Right lobe of liver (tissue), 6 donors: ENCODE measurements around the gene KIAA1191. TPM values are rescaled to one million over a fixed set of nuclear protein-coding genes. Genes with fewer than 3 reads are reported as not detected.

Source experiments
- ATAC-seq, 4 donors: fragments of 200-7000 bp; cut with Tn5 transposase; one replicate each; pipeline ENCODE4 v1.9.1; 2020; ENCODE audit warnings: mild to moderate bottlenecking in 4 of 4, moderate library complexity in 4 of 4
- DNase-seq, 3 donors: peaks; one replicate each; pipeline ENCODE4 v3.0.0-alpha.2; 2020
- H3K27ac ChIP-seq, 3 donors: fragments of 200-600 bp; one replicate each; pipeline ENCODE4 v1.8.0; 2022
- H3K27me3 ChIP-seq, 2 donors: fragments of 200-600 bp; one replicate each; pipeline ENCODE4 v1.8.0; 2022
- H3K36me3 ChIP-seq, 4 donors: fragments of 200-600 bp; sonication (generic) in 1 of 4; one replicate each; pipeline versions ENCODE4 v1.5.1 to v1.8.0; 2017 to 2022; ENCODE audit warnings: control low read depth in 1 of 4
- H3K4me1 ChIP-seq, 4 donors: fragments of 200-600 bp; sonication (generic) in 1 of 4; one replicate each; pipeline versions ENCODE4 v1.5.1 to v1.8.0; 2017 to 2022; ENCODE audit warnings: control low read depth in 1 of 4
- H3K4me3 ChIP-seq, 3 donors: fragments of 200-600 bp; one replicate each; pipeline ENCODE4 v1.8.0; 2022
- H3K9me3 ChIP-seq, 4 donors: fragments of 200-600 bp; sonication (generic) in 1 of 4; one replicate each; pipeline versions ENCODE4 v1.5.1 to v1.8.0; 2017 to 2022; ENCODE audit warnings: control low read depth in 1 of 4
- POLR2A ChIP-seq: fragments of 450-650 bp; IDR thresholded peaks from one replicate; pipeline ENCODE4 v1.6.1; 2017; ENCODE audit warnings: antibody characterized with exemption, mild to moderate bottlenecking
- WGBS: methylation state at CpG from one replicate; pipeline ENCODE4 v1.1.6; 2018; ENCODE audit warnings: low coverage, low lambda C conversion rate; ENCODE audit not compliant: insufficient coverage; ENCODE audit errors: missing lambda C conversion rate; 5-methylcytosine and 5-hydroxymethylcytosine counted together
- intact Hi-C, 2 donors: fragments of 100-400 bp; cut with DNase I; formaldehyde crosslinking; loops; one replicate each; pipeline versions ENCODE4 v1.11.2 to v1.14.1; 2022
- total RNA-seq, 6 experiments: library from RNA; depleted of rRNA in 2 of 6; stranded (reverse); fragments of >200 nt in 2 of 6; fragmentation: NEBNext Ultra II Directional in 3 of 6; extraction: Animal tissue kit (Norgen Biotek cat#: 25700) in 3 of 6; gene quantifications; one replicate each; pipeline versions ENCODE4 v1.1.0 to v1.2.4, GENCODE V29; 2016 to 2023
- TF ChIP-seq, protein P1 (sequence below), 4 donors: fragments of 200-600 bp in 3 of 4; fragments of 450-650 bp in 1 of 4; IDR thresholded peaks; one replicate each; pipeline versions ENCODE4 v1.5.1 to v1.8.0; 2016 to 2022; ENCODE audit warnings: antibody characterized with exemption in 4 of 4, mild to moderate bottlenecking in 2 of 4
- donor health status: DM: no; HTN: yes; CAD: no.
- donor health status: DM: no; HTN: no; CAD: no.
- donor health status: DM: no; HTN: no; CAD: no.
- donor health status: DM: no; HTN: yes; CAD: no.
- donor health status: DM: no; HTN: yes; CAD: no.

Gene KIAA1191
- total RNA-seq, 6 experiments from 2014 or later: 49.7 to 65.0 (median 57.6) TPM

DNA sequence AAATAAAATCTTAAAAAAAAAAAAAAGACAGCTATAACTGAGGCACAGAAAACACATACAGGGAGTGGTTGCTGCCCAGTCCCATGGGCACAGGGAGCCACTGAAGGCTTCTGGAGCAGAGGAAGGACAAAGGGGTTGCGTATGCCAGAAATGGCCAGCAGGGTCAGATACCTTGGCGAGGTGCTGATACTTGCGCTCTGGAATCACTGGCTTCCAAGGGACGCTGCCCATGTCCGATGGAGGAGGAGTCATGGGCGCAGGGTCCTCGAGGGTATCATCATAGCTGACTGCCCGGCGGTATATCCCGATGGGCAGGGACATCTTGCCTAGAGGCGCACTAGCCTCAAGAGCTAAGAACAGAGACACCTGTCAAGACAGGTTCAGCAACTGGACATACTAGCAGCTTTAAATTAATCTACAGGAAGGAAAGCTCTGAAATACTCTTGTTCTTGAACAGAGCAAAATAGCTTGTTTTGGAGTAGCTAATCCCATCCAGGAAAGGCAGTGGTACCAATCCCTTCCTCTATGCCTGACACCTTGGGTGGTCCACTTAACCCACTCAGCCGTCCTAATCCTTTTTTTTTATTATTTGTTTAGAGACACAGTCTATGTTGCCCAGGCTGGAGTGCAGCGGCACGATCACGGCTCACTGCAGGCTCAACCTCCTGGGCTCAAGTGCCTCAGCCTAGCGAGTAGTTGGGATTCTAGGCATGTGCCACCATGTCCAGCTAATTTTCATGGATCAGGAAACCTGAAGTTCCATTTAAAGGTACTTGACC, 6.0 kb downstream of the KIAA1191 start:
- TF ChIP-seq POLR2A: no peak
- TF ChIP-seq, protein P1, sequence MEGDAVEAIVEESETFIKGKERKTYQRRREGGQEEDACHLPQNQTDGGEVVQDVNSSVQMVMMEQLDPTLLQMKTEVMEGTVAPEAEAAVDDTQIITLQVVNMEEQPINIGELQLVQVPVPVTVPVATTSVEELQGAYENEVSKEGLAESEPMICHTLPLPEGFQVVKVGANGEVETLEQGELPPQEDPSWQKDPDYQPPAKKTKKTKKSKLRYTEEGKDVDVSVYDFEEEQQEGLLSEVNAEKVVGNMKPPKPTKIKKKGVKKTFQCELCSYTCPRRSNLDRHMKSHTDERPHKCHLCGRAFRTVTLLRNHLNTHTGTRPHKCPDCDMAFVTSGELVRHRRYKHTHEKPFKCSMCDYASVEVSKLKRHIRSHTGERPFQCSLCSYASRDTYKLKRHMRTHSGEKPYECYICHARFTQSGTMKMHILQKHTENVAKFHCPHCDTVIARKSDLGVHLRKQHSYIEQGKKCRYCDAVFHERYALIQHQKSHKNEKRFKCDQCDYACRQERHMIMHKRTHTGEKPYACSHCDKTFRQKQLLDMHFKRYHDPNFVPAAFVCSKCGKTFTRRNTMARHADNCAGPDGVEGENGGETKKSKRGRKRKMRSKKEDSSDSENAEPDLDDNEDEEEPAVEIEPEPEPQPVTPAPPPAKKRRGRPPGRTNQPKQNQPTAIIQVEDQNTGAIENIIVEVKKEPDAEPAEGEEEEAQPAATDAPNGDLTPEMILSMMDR (IDR thresholded peaks at IDR 0.05): no peak
- Histone ChIP-seq H3K36me3 (peaks cover 0 to 68% (median 21%) of the 10 kb centered on the region in 4 donors), H3K4me3 (no peak overlapping the region), H3K27ac (no peak overlapping the region), H3K4me1 (peaks cover 0 to 21% (median 1%) of the 10 kb centered on the region in 4 donors), H3K27me3 (no peaks in the 10 kb centered on the region), H3K9me3 (no peaks in the 10 kb centered on the region)
- DNase-seq (no peak), ATAC-seq (peak in 1 of 4 donors; percentile 18)
- intact Hi-C loops: no loop called here
- 90% methylated on average over 3 of the region's 16 CpGs for WGBS

DNA sequence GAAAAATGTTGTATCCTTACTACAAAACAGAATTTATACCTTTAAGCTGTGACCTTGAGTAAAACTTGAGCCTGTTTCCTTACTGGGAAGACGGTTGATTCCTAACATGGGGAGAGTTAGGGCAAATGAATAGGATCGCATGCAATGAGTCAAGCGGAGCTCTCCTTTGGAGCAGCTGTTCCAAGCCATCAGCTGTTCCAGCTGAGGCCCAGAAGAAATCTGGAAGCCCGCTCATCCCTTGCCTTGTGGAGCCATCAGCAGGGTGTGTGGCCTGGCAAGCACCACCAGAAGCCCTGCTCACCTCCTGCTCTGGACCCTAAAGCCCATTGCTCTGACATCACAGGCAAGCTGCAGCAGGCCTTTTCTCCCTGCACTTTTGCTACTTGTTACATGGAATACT, 8.0 kb downstream of the KIAA1191 start:
- H3K4me3 ChIP-seq: no peak overlapping the region
- intact Hi-C loops: no loop called here
- H3K36me3 ChIP-seq: peaks cover 0 to 84% (median 28%) of the 10 kb centered on the region in 4 donors
- no peak for TF ChIP-seq POLR2A
- TF ChIP-seq, protein P1 (IDR thresholded peaks at IDR 0.05): no peak
- no peaks in the 10 kb centered on the region for H3K27me3 ChIP-seq
- H3K27ac ChIP-seq: no peak overlapping the region
- H3K4me1 ChIP-seq: peaks cover 0 to 15% (median 0%) of the 10 kb centered on the region in 4 donors
- 81% methylated on average over 3 of the region's 4 CpGs for WGBS
- ATAC-seq: no peak
- no peaks in the 10 kb centered on the region for H3K9me3 ChIP-seq
- DNase-seq: no peak

DNA sequence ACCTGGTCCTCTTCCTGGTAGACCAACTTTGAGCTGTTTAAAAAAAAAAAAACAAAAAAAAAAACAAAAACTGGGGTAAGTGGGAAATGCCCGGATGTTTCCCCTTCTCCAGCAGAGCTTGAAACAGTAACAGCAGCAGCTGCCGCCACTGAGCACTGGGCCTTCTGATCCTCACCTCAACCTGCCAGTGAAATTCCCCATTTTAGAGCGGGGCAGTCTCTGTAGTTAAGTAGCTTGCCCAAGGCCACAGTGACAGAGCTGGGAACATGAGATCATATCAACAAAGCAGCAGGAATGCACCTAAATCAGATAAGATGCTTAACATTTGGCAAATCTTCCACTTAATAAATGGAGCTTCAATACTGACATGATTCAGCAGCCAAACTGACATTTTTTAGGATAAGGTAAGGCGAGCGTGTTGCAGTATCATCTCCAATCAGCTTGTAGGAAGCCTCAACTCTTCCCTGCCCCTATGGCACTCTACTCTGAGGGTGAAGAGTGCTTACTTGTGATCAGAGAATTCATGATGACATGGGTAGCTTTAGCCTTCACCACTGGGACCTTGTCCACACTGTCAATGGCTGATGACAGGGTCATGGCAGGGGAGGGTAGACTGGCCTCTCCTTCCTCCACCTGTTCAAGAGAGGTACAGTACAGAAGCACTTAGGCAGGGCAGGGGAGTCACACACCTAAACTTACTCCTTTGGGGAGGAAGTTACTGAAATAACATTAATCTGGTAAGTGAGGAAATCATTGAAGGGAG, 9.3 kb downstream of the KIAA1191 start:
- DNase-seq: no peak
- H3K4me3 ChIP-seq: no peak overlapping the region
- no peaks in the 10 kb centered on the region for H3K9me3 ChIP-seq
- H3K36me3 ChIP-seq: peaks cover 0 to 85% (median 32%) of the 10 kb centered on the region in 4 donors
- peak in 2 of 4 donors; percentile 66 to 81 for ATAC-seq
- intact Hi-C loops: no loop called here
- H3K4me1 ChIP-seq: peaks cover 0 to 15% (median 0%) of the 10 kb centered on the region in 4 donors
- 94% methylated on average over 2 of the region's 5 CpGs for WGBS
- no peaks in the 10 kb centered on the region for H3K27me3 ChIP-seq
- H3K27ac ChIP-seq: peak overlapping the region in 1 of 3 donors; percentile 32
- TF ChIP-seq, protein P1 (IDR thresholded peaks at IDR 0.05): no peak
- no peak for TF ChIP-seq POLR2A

DNA sequence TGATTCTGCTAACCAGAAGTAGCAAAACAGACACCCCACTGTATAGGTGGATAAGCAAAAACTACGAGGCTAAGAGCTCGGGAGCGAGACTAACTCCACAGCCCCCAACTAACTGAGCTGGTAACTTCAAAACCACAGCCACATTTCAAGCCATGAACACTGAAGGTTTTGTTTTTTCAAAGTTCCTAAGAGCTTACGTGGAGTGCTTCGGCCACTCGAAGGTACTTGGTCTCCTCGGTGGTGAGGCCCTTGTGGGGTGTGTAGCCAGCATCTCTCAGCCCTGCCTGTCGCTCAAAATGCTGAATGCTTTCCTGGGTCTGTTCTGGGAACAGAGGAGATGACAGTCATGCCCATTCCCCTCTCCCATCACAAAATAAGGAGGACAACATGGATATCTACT, 11.1 kb downstream of the KIAA1191 start:
- no peak for ATAC-seq
- TF ChIP-seq POLR2A: no peak
- TF ChIP-seq, protein P1 (IDR thresholded peaks at IDR 0.05): no peak
- peaks cover 0 to 96% (median 43%) of the 10 kb centered on the region in 4 donors for H3K36me3 ChIP-seq
- intact Hi-C loops: no loop called here
- H3K27me3 ChIP-seq: no peaks in the 10 kb centered on the region
- WGBS: 98% methylated on average over 6 of the region's 8 CpGs
- H3K4me1 ChIP-seq: peaks cover 0 to 11% (median 0%) of the 10 kb centered on the region in 4 donors
- H3K9me3 ChIP-seq: no peaks in the 10 kb centered on the region
- H3K27ac ChIP-seq: no peak overlapping the region
- H3K4me3 ChIP-seq: no peak overlapping the region
- DNase-seq: no peak
